HG03460 (cell line): Measurements from ENCODE around the gene LCE1E.

Source experiments
- ATAC-seq: cut with Tn5 transposase; IDR thresholded peaks from one replicate; pipeline ENCODE4 v1.9.1; 2021; ENCODE audit not compliant: unreplicated experiment

The LCE1E gene

GRCh38 chr1:152777510-152778137 lies 8.4 kb upstream of the LCE1E start:
- ATAC-seq: no peak

- ATAC-seq: no peak
Observed at GRCh38 chr1:152783095-152783494, 3.0 kb upstream of the LCE1E start.

- ATAC-seq: no peak
Observed at GRCh38 chr1:152795686-152796085, 9.6 kb downstream of the LCE1E start.

- ATAC-seq: no peak
Observed at GRCh38 chr1:152796421-152796820, 10.4 kb downstream of the LCE1E start, which contains the start of gene LCE1D. Gene LCE1D (plus strand): TSS chr1:152796721. CDS start chr1:152797795, 1,074 bp downstream.

- no peak for ATAC-seq
Observed at GRCh38 chr1:152801333-152801732, 15.3 kb downstream of the LCE1E start.

- ATAC-seq: no peak
Observed at GRCh38 chr1:152806576-152806975, 20.5 kb downstream of the LCE1E start, which contains the start of gene LCE1C. Gene LCE1C (minus strand): TSS chr1:152806651. CDS start chr1:152805478, 1,173 bp downstream.

- no peak for ATAC-seq
Observed at GRCh38 chr1:152811050-152811449, 25.0 kb downstream of the LCE1E start.

- no peak for ATAC-seq
Observed at GRCh38 chr1:152811671-152812070, 25.6 kb downstream of the LCE1E start, which contains the start of gene LCE1B. Gene LCE1B (plus strand): TSS chr1:152811971. CDS start chr1:152812447, 476 bp downstream.

- ATAC-seq: no peak
Observed at GRCh38 chr1:152817309-152817708, 31.3 kb downstream of the LCE1E start.

GRCh38 chr1:152823294-152823693 lies 37.2 kb downstream of the LCE1E start:
- ATAC-seq: no peak

GRCh38 chr1:152824964-152825363 lies 38.9 kb downstream of the LCE1E start:
- ATAC-seq: no peak

- no peak for ATAC-seq
Observed at GRCh38 chr1:152827173-152827572, 41.1 kb downstream of the LCE1E start, which contains the start of gene LCE1A. Gene LCE1A (plus strand): TSS chr1:152827473. CDS start chr1:152827473, 0 bp downstream.

- no peak for ATAC-seq
Observed at GRCh38 chr1:152836870-152837269, 50.8 kb downstream of the LCE1E start.
